G401.6 (cell line): ENCODE results near the gene PNPLA7.
"Not testable (repeated sequence)": the region's sequence is repeated elsewhere in the genome, so short reads cannot be mapped to it uniquely, and the experiment has no call there.

Experiments used
- FAIRE-seq: peaks from 2 replicates; lab custom pipeline; 2012; peaks lifted over from hg19 to GRCh38; lab: Jason Lieb, UNC

The PNPLA7 gene

GRCh38 chr9:137478613-137478961 lies 71.6 kb downstream of the PNPLA7 start:
- FAIRE-seq = no peak

- no peak for FAIRE-seq
These were observed 72.2 kb downstream of the PNPLA7 start for GRCh38 chr9:137477778-137478612.

GRCh38 chr9:137476856-137477255 lies 73.3 kb downstream of the PNPLA7 start:
- no peak for FAIRE-seq

- no peak for FAIRE-seq
These were observed 74.5 kb downstream of the PNPLA7 start for GRCh38 chr9:137475666-137476065.

GRCh38 chr9:137474271-137474670 lies 75.9 kb downstream of the PNPLA7 start:
- no peak for FAIRE-seq

GRCh38 chr9:137470785-137471184 lies 79.4 kb downstream of the PNPLA7 start:
- FAIRE-seq = no peak

- no peak for FAIRE-seq
These were observed 82.3 kb downstream of the PNPLA7 start for GRCh38 chr9:137467896-137468295.

- no peak for FAIRE-seq
These were observed 83.0 kb downstream of the PNPLA7 start for GRCh38 chr9:137467161-137467581.

- not testable (repeated sequence) for FAIRE-seq
These were observed 83.7 kb downstream of the PNPLA7 start for GRCh38 chr9:137466389-137467085.

- FAIRE-seq = no peak
These were observed 84.3 kb downstream of the PNPLA7 start for GRCh38 chr9:137465720-137466388.

GRCh38 chr9:137465000-137465719 lies 85.0 kb downstream of the PNPLA7 start:
- no peak for FAIRE-seq

- no peak for FAIRE-seq
These were observed 85.8 kb downstream of the PNPLA7 start for GRCh38 chr9:137464291-137464999.

- no peak for FAIRE-seq
These were observed 86.3 kb downstream of the PNPLA7 start for GRCh38 chr9:137463931-137464290.

- no peak for FAIRE-seq
These were observed 86.9 kb downstream of the PNPLA7 start for GRCh38 chr9:137462986-137463930.

- FAIRE-seq = no peak
These were observed 87.7 kb downstream of the PNPLA7 start for GRCh38 chr9:137462396-137462985.

- no peak for FAIRE-seq
These were observed 88.4 kb downstream of the PNPLA7 start for GRCh38 chr9:137461663-137462395.

- FAIRE-seq = no peak
These were observed 88.9 kb downstream of the PNPLA7 start for GRCh38 chr9:137461316-137461662.

- FAIRE-seq = no peak
These were observed 89.6 kb downstream of the PNPLA7 start for GRCh38 chr9:137460363-137461315.
